ENCODE measurements around the gene EPB41L5. TPM values are rescaled to one million over a fixed set of nuclear protein-coding genes. Genes with fewer than 3 reads are reported as not detected.

EPB41L5 gene
- total RNA-seq: 19.6 and 25.0 TPM in 2 replicates

GRCh38 chr2:120012771-120013596 lies at the start of gene EPB41L5:
Gene EPB41L5, plus strand, starts transcription at chr2:120013077. Its CDS starts 6,008 bp downstream, at chr2:120019085.

GRCh38 chr2:120223034-120223912 lies 210.4 kb downstream of the EPB41L5 start, which contains the start of gene TMEM185B:
Gene TMEM185B, minus strand, starts transcription at chr2:120223400. Its CDS starts 424 bp downstream, at chr2:120222976.

Other genes with a start within 250 kb of the EPB41L5 start
- gene TMEM185B, start 210.3 kb downstream of the EPB41L5 start, total RNA-seq: 22.6 and 24.2 TPM in 2 replicates
- gene RALB, start 239.8 kb downstream of the EPB41L5 start, total RNA-seq: 40.6 and 46.2 TPM in 2 replicates